ENCODE results near the gene CP. TPM values are rescaled to one million over a fixed set of nuclear protein-coding genes. Genes with fewer than 3 reads are reported as not detected.

CP gene
- total RNA-seq, 4 donors from 2014 or later, result 0.97 to 17.9 (median 15.8) TPM; not detected in 1

DNA sequence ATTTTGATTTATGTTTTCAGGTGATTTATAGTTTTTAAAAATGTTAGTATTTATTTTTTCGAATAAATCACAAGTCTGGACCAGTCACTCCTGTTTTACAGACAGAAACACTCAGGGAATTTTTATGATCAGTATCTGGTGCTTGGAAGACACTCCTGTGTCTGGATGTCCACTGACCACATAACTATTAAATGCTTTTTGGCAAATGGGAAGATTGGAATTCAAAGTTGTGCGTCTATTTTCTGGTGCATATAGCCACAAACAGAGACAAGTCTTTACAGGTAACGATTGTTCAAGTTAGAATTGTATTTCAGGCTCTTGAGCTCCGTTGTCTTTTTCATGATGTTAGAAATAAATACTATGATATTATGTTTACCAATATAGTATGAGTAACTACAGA is 12.2 kb downstream of the CP start:
- H3K4me1 ChIP-seq, result no peaks in the 10 kb centered on the region
- intact Hi-C loops (cut with DNase I), result no loop called here
- no peak for DNase-seq
- 72 to 74% methylated on average over 4 of the region's 4 CpGs for WGBS, 2 donors
- no peaks in the 10 kb centered on the region for H3K9me3 ChIP-seq
- no peaks in the 10 kb centered on the region for H3K36me3 ChIP-seq
- H3K27ac ChIP-seq, result no peak overlapping the region
- H3K4me3 ChIP-seq, result no peak overlapping the region
- TF ChIP-seq, protein P1, sequence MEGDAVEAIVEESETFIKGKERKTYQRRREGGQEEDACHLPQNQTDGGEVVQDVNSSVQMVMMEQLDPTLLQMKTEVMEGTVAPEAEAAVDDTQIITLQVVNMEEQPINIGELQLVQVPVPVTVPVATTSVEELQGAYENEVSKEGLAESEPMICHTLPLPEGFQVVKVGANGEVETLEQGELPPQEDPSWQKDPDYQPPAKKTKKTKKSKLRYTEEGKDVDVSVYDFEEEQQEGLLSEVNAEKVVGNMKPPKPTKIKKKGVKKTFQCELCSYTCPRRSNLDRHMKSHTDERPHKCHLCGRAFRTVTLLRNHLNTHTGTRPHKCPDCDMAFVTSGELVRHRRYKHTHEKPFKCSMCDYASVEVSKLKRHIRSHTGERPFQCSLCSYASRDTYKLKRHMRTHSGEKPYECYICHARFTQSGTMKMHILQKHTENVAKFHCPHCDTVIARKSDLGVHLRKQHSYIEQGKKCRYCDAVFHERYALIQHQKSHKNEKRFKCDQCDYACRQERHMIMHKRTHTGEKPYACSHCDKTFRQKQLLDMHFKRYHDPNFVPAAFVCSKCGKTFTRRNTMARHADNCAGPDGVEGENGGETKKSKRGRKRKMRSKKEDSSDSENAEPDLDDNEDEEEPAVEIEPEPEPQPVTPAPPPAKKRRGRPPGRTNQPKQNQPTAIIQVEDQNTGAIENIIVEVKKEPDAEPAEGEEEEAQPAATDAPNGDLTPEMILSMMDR (IDR thresholded peaks at IDR 0.05), result no peak
- TF ChIP-seq POLR2A (IDR thresholded peaks at IDR 0.05), result no peak
- H3K27me3 ChIP-seq, result no peaks in the 10 kb centered on the region

DNA sequence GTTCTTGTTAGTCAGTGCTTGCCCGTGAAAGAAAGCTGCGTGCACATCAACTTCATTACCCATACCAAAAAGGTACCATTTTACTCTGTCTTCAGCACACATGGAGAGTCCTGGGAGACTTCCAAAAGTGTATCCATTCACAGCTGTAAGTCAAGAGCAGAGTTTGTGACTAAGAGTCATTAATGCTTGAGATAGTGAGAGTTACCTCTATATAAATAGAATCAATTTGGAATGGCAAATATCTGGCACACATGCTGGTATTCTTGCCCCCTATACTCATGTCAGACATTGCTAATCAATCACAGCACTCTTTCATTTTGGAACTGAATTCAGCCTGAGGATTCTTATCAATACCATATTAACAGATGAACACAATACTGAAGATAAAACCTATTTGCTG is 14.2 kb downstream of the CP start:
- no peak overlapping the region for H3K4me3 ChIP-seq
- TF ChIP-seq POLR2A (IDR thresholded peaks at IDR 0.05), result no peak
- TF ChIP-seq, protein P1 (IDR thresholded peaks at IDR 0.05), result no peak
- intact Hi-C loops (cut with DNase I), result no loop called here
- no peaks in the 10 kb centered on the region for H3K36me3 ChIP-seq
- no peak for DNase-seq
- no peaks in the 10 kb centered on the region for H3K27me3 ChIP-seq
- no peak overlapping the region for H3K27ac ChIP-seq
- 92 to 100% methylated on average over 2 of the region's 2 CpGs for WGBS, 2 donors
- H3K9me3 ChIP-seq, result no peaks in the 10 kb centered on the region
- no peaks in the 10 kb centered on the region for H3K4me1 ChIP-seq

DNA sequence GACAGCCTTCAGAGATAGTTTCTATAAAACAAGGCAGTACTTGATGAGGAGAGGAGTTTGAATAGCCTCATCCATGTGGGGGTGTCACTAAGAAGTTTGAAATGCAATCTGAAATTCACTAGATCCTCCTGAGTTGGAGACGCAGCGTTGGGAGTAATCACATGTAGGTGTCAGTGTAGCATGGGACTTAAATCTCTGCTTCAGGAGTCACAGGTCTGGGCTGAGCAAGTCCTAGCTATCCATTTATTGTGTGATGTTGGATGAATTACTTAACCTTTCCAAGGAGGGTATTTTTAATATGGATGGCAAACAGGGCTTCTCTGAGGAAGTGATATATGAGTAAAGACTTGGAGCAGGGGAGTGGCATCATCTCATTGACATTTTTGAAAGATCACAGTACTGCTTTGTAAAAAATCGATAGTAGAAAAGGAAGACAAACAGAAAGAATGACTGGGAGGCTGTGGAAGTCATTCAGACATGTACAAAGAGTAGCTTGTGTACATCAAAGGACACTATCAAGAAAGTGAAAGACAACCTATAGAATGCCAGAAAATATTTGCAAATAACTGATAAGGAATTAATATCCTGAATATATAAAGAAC is 17.1 kb downstream of the CP start:
- no peaks in the 10 kb centered on the region for H3K36me3 ChIP-seq
- DNase-seq, result no peak
- H3K27me3 ChIP-seq, result no peaks in the 10 kb centered on the region
- H3K4me3 ChIP-seq, result no peak overlapping the region
- H3K4me1 ChIP-seq, result no peaks in the 10 kb centered on the region
- TF ChIP-seq, protein P1 (IDR thresholded peaks at IDR 0.05), result no peak
- TF ChIP-seq POLR2A (IDR thresholded peaks at IDR 0.05), result no peak
- WGBS, 2 donors, result 78 to 86% methylated on average over 3 of the region's 3 CpGs
- H3K9me3 ChIP-seq, result no peaks in the 10 kb centered on the region
- intact Hi-C loops (cut with DNase I), result no loop called here
- no peak overlapping the region for H3K27ac ChIP-seq

DNA sequence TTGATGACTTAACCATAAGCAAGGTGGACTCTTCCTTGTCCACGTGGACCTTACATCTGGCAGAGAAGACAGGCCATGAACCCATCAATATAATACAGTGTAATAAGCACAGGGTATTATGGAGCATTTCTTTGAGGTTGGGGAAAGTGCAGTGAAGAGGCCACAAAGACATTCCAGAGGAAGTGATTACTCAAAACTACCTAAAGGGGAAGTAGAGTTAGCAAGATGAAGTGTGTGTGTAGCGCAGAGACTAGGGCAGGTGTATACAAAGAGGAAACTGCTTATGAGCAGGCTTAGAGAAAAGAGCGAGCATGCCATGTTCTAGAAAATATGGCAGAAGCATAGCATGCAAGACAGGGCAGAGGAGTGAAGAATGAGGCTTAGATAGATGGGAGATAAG is 17.9 kb downstream of the CP start:
- H3K27me3 ChIP-seq, result no peaks in the 10 kb centered on the region
- no peak overlapping the region for H3K4me3 ChIP-seq
- intact Hi-C loops (cut with DNase I), result no loop called here
- no peak for DNase-seq
- H3K36me3 ChIP-seq, result no peaks in the 10 kb centered on the region
- TF ChIP-seq POLR2A (IDR thresholded peaks at IDR 0.05), result no peak
- TF ChIP-seq, protein P1 (IDR thresholded peaks at IDR 0.05), result no peak
- WGBS, 2 donors, result 47 to 63% methylated on average over 3 of the region's 3 CpGs
- no peaks in the 10 kb centered on the region for H3K4me1 ChIP-seq
- H3K27ac ChIP-seq, result no peak overlapping the region
- no peaks in the 10 kb centered on the region for H3K9me3 ChIP-seq

DNA sequence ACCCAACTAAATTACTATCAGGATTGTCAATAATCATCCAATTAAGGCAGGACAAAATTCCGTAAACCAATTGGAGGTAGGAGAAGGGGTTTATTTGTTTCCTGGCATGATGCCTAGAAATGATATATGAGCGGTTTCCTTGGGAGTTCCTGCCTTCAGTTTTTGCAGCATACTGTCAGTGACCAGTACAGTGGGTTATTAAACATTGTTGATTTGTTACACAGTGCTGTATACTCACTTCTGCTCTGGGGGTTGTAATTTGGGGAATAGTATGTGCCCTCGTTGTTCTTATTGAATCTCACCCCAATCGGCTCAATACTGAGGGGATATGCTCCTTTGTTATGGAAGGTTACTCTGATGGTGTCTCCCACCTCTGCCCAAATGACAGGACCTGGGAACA is 22.2 kb downstream of the CP start:
- no peaks in the 10 kb centered on the region for H3K27me3 ChIP-seq
- H3K27ac ChIP-seq, result no peak overlapping the region
- no peaks in the 10 kb centered on the region for H3K9me3 ChIP-seq
- H3K4me3 ChIP-seq, result no peak overlapping the region
- no peak for TF ChIP-seq POLR2A (IDR thresholded peaks at IDR 0.05)
- TF ChIP-seq, protein P1 (IDR thresholded peaks at IDR 0.05), result no peak
- H3K36me3 ChIP-seq, result no peaks in the 10 kb centered on the region
- H3K4me1 ChIP-seq, result no peaks in the 10 kb centered on the region
- intact Hi-C loops (cut with DNase I), result no loop called here
- no peak for DNase-seq
- WGBS, 2 donors, result 49 to 55% methylated on average over 4 of the region's 4 CpGs
